A549 (cell line): ENCODE data around the gene FAH. TPM values are rescaled to one million over a fixed set of nuclear protein-coding genes. Genes with fewer than 3 reads are reported as not detected.
"Not testable (repeated sequence)": the region's sequence is repeated elsewhere in the genome, so short reads cannot be mapped to it uniquely, and the experiment has no call there.

Experiments
- ATAC-seq, 2 experiments: fragments of 200-7000 bp in 1 of 2; fragments of >200 bp in 1 of 2; cut with Nextera tagmentation in 1 of 2; cut with Tn5 transposase in 1 of 2; 3 replicates each; pipeline versions ENCODE4 v1.8.0 to v1.9.1; 2018 to 2020; ENCODE audit warnings: mild to moderate bottlenecking in 1 of 2, moderate library complexity in 1 of 2
- CTCF ChIA-PET: fragments of 300-600 bp; sonication (Branson Sonifier 250); formaldehyde crosslinking; extraction: SDS; loops from one replicate; lab custom pipeline; 2021; ENCODE audit warnings: antibody characterized with exemption, inconsistent platforms; lab: Yijun Ruan, JAX
- POLR2A ChIA-PET: fragments of 350-600 bp; formaldehyde crosslinking; extraction: SDS; loops from one replicate; lab custom pipeline; 2021; ENCODE audit warnings: antibody characterized with exemption, inconsistent platforms; lab: Yijun Ruan, JAX
- DNase-seq, 2 experiments: peaks; one replicate each; pipeline versions ENCODE4 v3.0.0 to v3.0.0-alpha.2; 2011 to 2016; ENCODE audit warnings: low read depth in 1 of 2, low spot score in 1 of 2
- FAIRE-seq: peaks from 2 replicates; lab custom pipeline; 2011; peaks lifted over from hg19 to GRCh38; lab: Jason Lieb, UNC
- H3K27ac ChIP-seq, 2 experiments: fragments of >200 bp; sonication (Bioruptor Twin); formaldehyde crosslinking; 3 replicates each; pipeline ENCODE4 v1.5.1; 2016 to 2017
- H3K4me1 ChIP-seq: fragments of >200 bp; sonication (Bioruptor Twin); formaldehyde crosslinking; 3 replicates; pipeline ENCODE4 v1.6.1; 2016
- H3K4me2 ChIP-seq: fragments of >200 bp; sonication (Bioruptor Twin); formaldehyde crosslinking; 3 replicates; pipeline ENCODE4 v1.6.1; 2016
- H3K4me3 ChIP-seq: fragments of >200 bp; sonication (Bioruptor Twin); formaldehyde crosslinking; 3 replicates; pipeline ENCODE4 v1.5.1; 2016
- H3K9me3 ChIP-seq: fragments of >200 bp; sonication (Bioruptor Twin); formaldehyde crosslinking; 3 replicates; pipeline ENCODE4 v1.6.1; 2016
- CBX8 ChIP-seq: fragments of 200-600 bp; sonication (generic); IDR thresholded peaks from 2 replicates; pipeline ENCODE4 v1.6.1; 2016
- CEBPB ChIP-seq, 2 experiments: fragments of >200 bp in 1 of 2; sonication (Bioruptor Twin) in 1 of 2; formaldehyde crosslinking in 1 of 2; IDR thresholded peaks; 2 replicates each; pipeline ENCODE4 v1.6.1; 2012 to 2016
- GATA3 ChIP-seq: IDR thresholded peaks from 2 replicates; pipeline ENCODE4 v1.6.1; 2012; ENCODE audit warnings: borderline replicate concordance
- HOXA7 ChIP-seq: fragments of 250-450 bp; sonication (Bioruptor Pico); IDR thresholded peaks from 2 replicates; pipeline ENCODE4 v1.5.0; 2020; ENCODE audit warnings: mild to moderate bottlenecking, moderate library complexity
- HOXB13 ChIP-seq: fragments of 250-450 bp; sonication (Bioruptor Pico); IDR thresholded peaks from 2 replicates; pipeline ENCODE4 v1.5.0; 2020; ENCODE audit warnings: low read depth, mild to moderate bottlenecking, moderate library complexity
- HOXB5 ChIP-seq: fragments of 250-450 bp; sonication (Bioruptor Pico); IDR thresholded peaks from 2 replicates; pipeline ENCODE4 v1.5.0; 2020; ENCODE audit warnings: mild to moderate bottlenecking, moderate library complexity
- JUN ChIP-seq, 2 experiments: fragments of >200 bp; sonication (Bioruptor Twin); formaldehyde crosslinking; IDR thresholded peaks; 2 replicates in 1 of 2; 3 replicates in 1 of 2; pipeline ENCODE4 v1.6.1; 2016 to 2017
- MAZ ChIP-seq: fragments of 150-350 bp; IDR thresholded peaks from 2 replicates; pipeline ENCODE4 v1.6.1; 2014; ENCODE audit warnings: antibody characterized with exemption, low read depth, low read length, borderline replicate concordance
- RAD21 ChIP-seq, 2 experiments: fragments of >200 bp in 1 of 2; sonication (Bioruptor Twin) in 1 of 2; formaldehyde crosslinking in 1 of 2; IDR thresholded peaks in 1 of 2; conservative IDR thresholded peaks in 1 of 2; 2 replicates in 1 of 2; 3 replicates in 1 of 2; pipeline ENCODE4 v1.6.1; 2012 to 2018; ENCODE audit warnings: inconsistent platforms in 1 of 2
- RARB ChIP-seq: fragments of 250-450 bp; sonication (Bioruptor Pico); IDR thresholded peaks from 2 replicates; pipeline ENCODE4 v1.8.0; 2021; ENCODE audit warnings: mild to moderate bottlenecking, moderate library complexity
- RCOR1 ChIP-seq: fragments of 150-350 bp; IDR thresholded peaks from 2 replicates; pipeline ENCODE4 v1.6.1; 2014; ENCODE audit warnings: antibody characterized with exemption, low read length, low read depth
- RNF2 ChIP-seq: fragments of 200-600 bp; sonication (generic); IDR thresholded peaks from 2 replicates; pipeline ENCODE4 v1.6.1; 2016; ENCODE audit warnings: low read depth, mild to moderate bottlenecking, antibody characterized with exemption, moderate library complexity, borderline replicate concordance
- SREBF2 ChIP-seq: fragments of 450-650 bp; IDR thresholded peaks from 2 replicates; pipeline ENCODE4 v1.6.1; 2014; ENCODE audit warnings: mild to moderate bottlenecking, moderate library complexity
- ZC3H11A ChIP-seq: fragments of 450-650 bp; IDR thresholded peaks from 2 replicates; pipeline ENCODE4 v1.6.1; 2014; ENCODE audit warnings: antibody characterized with exemption, mild to moderate bottlenecking
- WGBS: methylation state at CpG from one replicate; pipeline ENCODE4 v1.1.6; 2017; ENCODE audit errors: missing lambda C conversion rate; 5-methylcytosine and 5-hydroxymethylcytosine counted together
- polyA plus RNA-seq, 4 experiments: library from polyadenylated mRNA; depleted of rRNA in 3 of 4; stranded (reverse); fragments of >200 nt; fragmentation: RNase III in 1 of 4; extraction: RNeasy Plus Mini Kit Qiagen cat#74134 plus additional on column Dnase treatment in 1 of 4; gene quantifications; 2 replicates in 3 of 4; 3 replicates in 1 of 4; pipeline ENCODE4 v1.2.3, GENCODE V29; 2011 to 2017
- TF ChIP-seq, protein P1 (sequence below): fragments of 150-350 bp; IDR thresholded peaks from 2 replicates; pipeline ENCODE4 v1.6.1; 2014; ENCODE audit warnings: low read depth, mild to moderate bottlenecking, low read length
- TF ChIP-seq, protein P2 (sequence below): IDR thresholded peaks from 2 replicates; pipeline ENCODE4 v1.6.1; 2012
- TF ChIP-seq, protein P3 (sequence below): fragments of >200 bp; sonication (Bioruptor Twin); formaldehyde crosslinking; IDR thresholded peaks from 3 replicates; pipeline ENCODE4 v1.5.1; 2016
- TF ChIP-seq, protein P4 (sequence below): IDR thresholded peaks from 2 replicates; pipeline ENCODE4 v1.6.1; 2012; ENCODE audit warnings: low read depth, borderline replicate concordance
- TF ChIP-seq, protein P5 (sequence below): fragments of >200 bp; sonication (Bioruptor Twin); formaldehyde crosslinking; IDR thresholded peaks from 2 replicates; pipeline ENCODE4 v1.6.1; 2016

The FAH gene
- polyA plus RNA-seq, 2 of the 4 experiments (the other 2 are of a cell fraction), result 27.3 to 31.9 TPM

DNA sequence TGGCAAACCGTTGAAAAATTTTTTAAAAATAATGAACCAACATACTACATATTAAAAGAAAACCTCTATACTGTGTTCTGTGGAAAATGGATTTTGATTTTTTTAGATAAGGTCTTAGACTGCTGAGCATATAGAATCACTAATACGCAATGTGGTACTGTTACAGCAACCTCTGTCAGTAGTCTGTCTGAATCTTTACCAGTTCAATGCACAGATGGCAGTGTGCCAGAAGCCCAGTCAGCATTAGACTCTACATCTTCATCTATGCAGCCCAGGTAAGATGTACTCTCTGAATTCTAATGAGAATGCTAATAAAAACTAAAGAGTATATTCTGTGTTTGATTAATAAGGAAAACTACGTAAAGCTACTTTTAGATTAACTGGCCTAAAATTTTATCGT lies 31.3 kb upstream of the FAH start:
- Histone ChIP-seq H3K27ac (no peak overlapping the region), H3K4me1 (no peaks in the 10 kb centered on the region), H3K9me3 (no peaks in the 10 kb centered on the region), H3K4me3 (no peak overlapping the region), H3K4me2 (no peak overlapping the region)
- ChIA-PET POLR2A (no interaction called here), CTCF (interaction anchor here (0.6 kb wide), 1 partner anchor 93 kb away, joined by 3 read pairs; no protein-coding TSS in a partner anchor)
- 85% methylated on average over 4 of the region's 4 CpGs for WGBS
- no peak for FAIRE-seq
- TF ChIP-seq RARB (CRISPR knock-in tag), result no peak
- DNase-seq, result no peak
- ATAC-seq, result no peak

DNA sequence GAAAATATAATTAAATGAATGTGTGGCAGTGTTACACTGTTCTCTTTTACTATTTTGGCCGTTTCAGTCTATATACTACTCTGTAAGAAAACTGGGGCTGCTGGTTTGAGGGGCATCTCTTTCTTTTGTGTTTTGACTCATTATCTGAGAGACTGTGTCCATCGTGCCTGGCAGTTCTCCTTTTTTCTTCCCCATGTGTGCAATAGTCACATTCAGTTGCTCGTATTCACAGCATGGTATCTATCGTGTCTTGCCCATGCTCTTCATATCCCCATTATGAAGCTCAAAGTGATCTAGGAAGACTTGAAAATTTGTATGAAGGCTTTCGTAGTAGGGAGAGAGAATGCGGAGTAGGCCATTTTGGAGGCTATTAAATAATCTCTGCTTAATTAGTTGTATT lies 29.8 kb upstream of the FAH start:
- Histone ChIP-seq H3K4me1 (no peaks in the 10 kb centered on the region), H3K4me2 (no peak overlapping the region), H3K27ac (no peak overlapping the region), H3K4me3 (no peak overlapping the region), H3K9me3 (no peaks in the 10 kb centered on the region)
- no peak for TF ChIP-seq HOXB5
- no peak for TF ChIP-seq JUN (IDR thresholded peaks at IDR 0.05)
- DNase-seq, result no peak
- CTCF ChIA-PET, result interaction anchor here (2.5 kb wide), 1 partner anchor 9 kb away, joined by 5 read pairs; no protein-coding TSS in a partner anchor
- WGBS, result 89% methylated on average over 6 of the region's 6 CpGs
- no peak for ATAC-seq
- POLR2A ChIA-PET, result no interaction called here
- no peak for FAIRE-seq

DNA sequence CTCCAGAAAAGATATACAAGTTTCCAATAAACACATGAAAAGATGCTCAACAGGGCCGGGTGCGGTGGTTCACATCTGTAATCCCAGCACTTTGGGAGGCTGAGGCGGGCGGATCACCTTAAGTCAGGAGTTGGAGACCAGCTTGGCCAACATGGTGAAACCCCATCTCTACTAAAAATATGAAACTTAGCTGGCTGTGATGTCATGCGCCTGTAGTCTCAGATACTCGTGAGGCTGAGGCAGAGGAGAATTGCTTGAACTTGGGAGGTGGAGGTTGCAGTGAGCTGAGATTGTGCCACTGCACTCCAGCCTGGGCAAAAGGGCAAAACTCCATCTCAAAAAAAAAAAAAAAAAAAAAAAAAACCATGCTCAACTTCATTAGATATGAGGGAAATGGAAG lies 25.5 kb upstream of the FAH start:
- FAIRE-seq, result not testable (repeated sequence)
- CTCF ChIA-PET, result interaction anchor here (1.1 kb wide), 1 partner anchor 12 kb away, joined by 3 read pairs; no protein-coding TSS in a partner anchor
- 93% methylated on average over 6 of the region's 6 CpGs for WGBS

DNA sequence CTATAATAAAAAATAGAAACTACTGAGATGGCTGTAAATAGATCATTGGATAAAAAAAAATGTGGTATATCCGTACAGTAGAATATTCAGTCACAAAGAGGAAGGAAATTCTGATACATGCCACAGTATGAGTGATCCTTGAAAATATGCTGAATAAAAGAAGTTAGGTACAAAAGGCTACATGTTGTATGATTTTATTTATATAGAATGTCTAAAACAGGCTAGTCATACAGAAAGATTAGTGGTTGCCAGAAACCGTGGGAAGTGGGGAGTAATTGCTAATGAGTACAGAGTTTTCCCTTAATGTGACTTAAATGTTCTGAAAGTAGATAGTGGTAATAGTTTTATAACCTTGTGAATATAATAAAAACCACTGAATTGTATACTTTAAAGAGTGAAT lies 24.9 kb upstream of the FAH start:
- DNase-seq (no peak), ATAC-seq (no peak), FAIRE-seq (no peak)
- ChIA-PET CTCF (no interaction called here), POLR2A (no interaction called here)
- Histone ChIP-seq H3K9me3 (no peaks in the 10 kb centered on the region), H3K4me3 (no peak overlapping the region), H3K4me2 (no peak overlapping the region), H3K4me1 (no peaks in the 10 kb centered on the region), H3K27ac (no peak overlapping the region)
- 93% methylated on average over 2 of the region's 2 CpGs for WGBS
- no peak for TF ChIP-seq ZC3H11A
- TF ChIP-seq, protein P1, sequence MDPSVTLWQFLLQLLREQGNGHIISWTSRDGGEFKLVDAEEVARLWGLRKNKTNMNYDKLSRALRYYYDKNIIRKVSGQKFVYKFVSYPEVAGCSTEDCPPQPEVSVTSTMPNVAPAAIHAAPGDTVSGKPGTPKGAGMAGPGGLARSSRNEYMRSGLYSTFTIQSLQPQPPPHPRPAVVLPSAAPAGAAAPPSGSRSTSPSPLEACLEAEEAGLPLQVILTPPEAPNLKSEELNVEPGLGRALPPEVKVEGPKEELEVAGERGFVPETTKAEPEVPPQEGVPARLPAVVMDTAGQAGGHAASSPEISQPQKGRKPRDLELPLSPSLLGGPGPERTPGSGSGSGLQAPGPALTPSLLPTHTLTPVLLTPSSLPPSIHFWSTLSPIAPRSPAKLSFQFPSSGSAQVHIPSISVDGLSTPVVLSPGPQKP, result no peak
- no peak for TF ChIP-seq RAD21 (conservative IDR thresholded peaks at IDR 0.05 in 1 of 2, IDR thresholded peaks at IDR 0.05 in 1 of 2)
- TF ChIP-seq, protein P2, sequence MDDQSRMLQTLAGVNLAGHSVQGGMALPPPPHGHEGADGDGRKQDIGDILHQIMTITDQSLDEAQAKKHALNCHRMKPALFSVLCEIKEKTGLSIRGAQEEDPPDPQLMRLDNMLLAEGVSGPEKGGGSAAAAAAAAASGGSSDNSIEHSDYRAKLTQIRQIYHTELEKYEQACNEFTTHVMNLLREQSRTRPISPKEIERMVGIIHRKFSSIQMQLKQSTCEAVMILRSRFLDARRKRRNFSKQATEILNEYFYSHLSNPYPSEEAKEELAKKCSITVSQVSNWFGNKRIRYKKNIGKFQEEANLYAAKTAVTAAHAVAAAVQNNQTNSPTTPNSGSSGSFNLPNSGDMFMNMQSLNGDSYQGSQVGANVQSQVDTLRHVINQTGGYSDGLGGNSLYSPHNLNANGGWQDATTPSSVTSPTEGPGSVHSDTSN, result no peak
- no peak for TF ChIP-seq HOXB13 (CRISPR knock-in tag)
- TF ChIP-seq, protein P3, sequence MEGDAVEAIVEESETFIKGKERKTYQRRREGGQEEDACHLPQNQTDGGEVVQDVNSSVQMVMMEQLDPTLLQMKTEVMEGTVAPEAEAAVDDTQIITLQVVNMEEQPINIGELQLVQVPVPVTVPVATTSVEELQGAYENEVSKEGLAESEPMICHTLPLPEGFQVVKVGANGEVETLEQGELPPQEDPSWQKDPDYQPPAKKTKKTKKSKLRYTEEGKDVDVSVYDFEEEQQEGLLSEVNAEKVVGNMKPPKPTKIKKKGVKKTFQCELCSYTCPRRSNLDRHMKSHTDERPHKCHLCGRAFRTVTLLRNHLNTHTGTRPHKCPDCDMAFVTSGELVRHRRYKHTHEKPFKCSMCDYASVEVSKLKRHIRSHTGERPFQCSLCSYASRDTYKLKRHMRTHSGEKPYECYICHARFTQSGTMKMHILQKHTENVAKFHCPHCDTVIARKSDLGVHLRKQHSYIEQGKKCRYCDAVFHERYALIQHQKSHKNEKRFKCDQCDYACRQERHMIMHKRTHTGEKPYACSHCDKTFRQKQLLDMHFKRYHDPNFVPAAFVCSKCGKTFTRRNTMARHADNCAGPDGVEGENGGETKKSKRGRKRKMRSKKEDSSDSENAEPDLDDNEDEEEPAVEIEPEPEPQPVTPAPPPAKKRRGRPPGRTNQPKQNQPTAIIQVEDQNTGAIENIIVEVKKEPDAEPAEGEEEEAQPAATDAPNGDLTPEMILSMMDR, result no peak
- TF ChIP-seq GATA3, result no peak
- no peak for TF ChIP-seq SREBF2
- no peak for TF ChIP-seq CEBPB (IDR thresholded peaks at IDR 0.05)
- TF ChIP-seq, protein P4, sequence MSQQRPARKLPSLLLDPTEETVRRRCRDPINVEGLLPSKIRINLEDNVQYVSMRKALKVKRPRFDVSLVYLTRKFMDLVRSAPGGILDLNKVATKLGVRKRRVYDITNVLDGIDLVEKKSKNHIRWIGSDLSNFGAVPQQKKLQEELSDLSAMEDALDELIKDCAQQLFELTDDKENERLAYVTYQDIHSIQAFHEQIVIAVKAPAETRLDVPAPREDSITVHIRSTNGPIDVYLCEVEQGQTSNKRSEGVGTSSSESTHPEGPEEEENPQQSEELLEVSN, result no peak
- TF ChIP-seq MAZ, result no peak
- TF ChIP-seq, protein P5, sequence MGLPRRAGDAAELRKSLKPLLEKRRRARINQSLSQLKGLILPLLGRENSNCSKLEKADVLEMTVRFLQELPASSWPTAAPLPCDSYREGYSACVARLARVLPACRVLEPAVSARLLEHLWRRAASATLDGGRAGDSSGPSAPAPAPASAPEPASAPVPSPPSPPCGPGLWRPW, result no peak
- no peak for TF ChIP-seq CBX8
- TF ChIP-seq HOXA7 (CRISPR knock-in tag), result no peak
- no peak for TF ChIP-seq RCOR1
- no peak for TF ChIP-seq RNF2

More for the DNA sequence above, 25.5 kb upstream of the FAH start:
- H3K4me3 ChIP-seq, ATAC-seq, H3K4me2 ChIP-seq, H3K27ac ChIP-seq, POLR2A ChIA-PET, H3K9me3 ChIP-seq, DNase-seq, H3K4me1 ChIP-seq: not testable (repeated sequence)
